SK-N-SH (cell line): ENCODE measurements around the gene ABHD12. TPM values are rescaled to one million over a fixed set of nuclear protein-coding genes. Genes with fewer than 3 reads are reported as not detected.

Source experiments
- CTCF ChIA-PET: fragments of 300-600, 350-600 bp; formaldehyde crosslinking; extraction: SDS; loops from one replicate; lab custom pipeline; 2021; lab: Yijun Ruan, JAX
- POLR2A ChIA-PET: fragments of 350-600 bp; sonication (Branson Sonifier 250); formaldehyde crosslinking; extraction: SDS; loops from one replicate; lab custom pipeline; 2020; ENCODE audit warnings: antibody characterized with exemption, inconsistent platforms; lab: Yijun Ruan, JAX
- DNase-seq: peaks from one replicate; pipeline ENCODE4 v3.0.0; 2012
- H2AFZ ChIP-seq: fragments of 200-600 bp; sonication (generic); 2 replicates; pipeline ENCODE4 v1.8.1; 2016; ENCODE audit warnings: antibody characterized with exemption, mild to moderate bottlenecking, low read depth
- H3F3A ChIP-seq: fragments of 200-600 bp; sonication (generic); replicated peaks from 2 replicates; pipeline ENCODE3; 2016; ENCODE audit warnings: antibody characterized with exemption, mild to moderate bottlenecking; ENCODE audit not compliant: insufficient read depth
- H3K27ac ChIP-seq, 2 experiments: fragments of 200-500 bp in 1 of 2; fragments of 200-600 bp in 1 of 2; sonication (Bioruptor generic) in 1 of 2; sonication (generic), shearing (Covaris generic) in 1 of 2; 2 replicates each; pipeline versions ENCODE4 v1.5.1 to v1.6.1; 2014 to 2016; ENCODE audit warnings: low read depth in 2 of 2, inconsistent platforms in 1 of 2, low read length in 1 of 2, mild to moderate bottlenecking in 1 of 2, mixed read lengths in 1 of 2
- H3K27me3 ChIP-seq: fragments of 200-600 bp; sonication (generic), shearing (Covaris generic); 2 replicates; pipeline ENCODE4 v1.6.1; 2016; ENCODE audit warnings: mixed run types; ENCODE audit not compliant: insufficient read depth
- H3K36me3 ChIP-seq, 2 experiments: fragments of 200-500 bp in 1 of 2; fragments of 200-600 bp in 1 of 2; sonication (Bioruptor generic) in 1 of 2; sonication (generic) in 1 of 2; replicated peaks in 1 of 2; 2 replicates each; pipeline versions ENCODE3 to v1.5.1; 2014 to 2016; ENCODE audit warnings: low read length in 1 of 2, mild to moderate bottlenecking in 1 of 2; ENCODE audit not compliant: insufficient read depth in 2 of 2, control insufficient read depth in 1 of 2
- H3K4me1 ChIP-seq, 2 experiments: fragments of 200-500 bp in 1 of 2; fragments of 200-600 bp in 1 of 2; sonication (Bioruptor generic) in 1 of 2; sonication (generic), shearing (Covaris generic) in 1 of 2; 2 replicates each; pipeline versions ENCODE4 v1.5.1 to v1.6.1; 2014 to 2016; ENCODE audit warnings: low read depth in 1 of 2, low read length in 1 of 2, mixed run types in 1 of 2; ENCODE audit not compliant: insufficient read depth in 2 of 2, control insufficient read depth in 1 of 2
- H3K4me2 ChIP-seq: fragments of 200-600 bp; sonication (generic), shearing (Covaris generic); 2 replicates; pipeline ENCODE4 v1.6.1; 2017; ENCODE audit warnings: mixed run types
- H3K4me3 ChIP-seq, 2 experiments: fragments of 200-500 bp in 1 of 2; fragments of 200-600 bp in 1 of 2; sonication (Bioruptor generic) in 1 of 2; sonication (generic), shearing (Covaris generic) in 1 of 2; 2 replicates each; pipeline versions ENCODE4 v1.5.1 to v1.8.1; 2014 to 2016; ENCODE audit warnings: low read depth in 2 of 2, inconsistent platforms in 1 of 2, low read length in 1 of 2, mild to moderate bottlenecking in 1 of 2, mixed read lengths in 1 of 2, moderate library complexity in 1 of 2
- H3K79me2 ChIP-seq: fragments of 200-600 bp; sonication (generic); 2 replicates; pipeline ENCODE4 v1.8.1; 2017; ENCODE audit warnings: mild to moderate bottlenecking; ENCODE audit not compliant: insufficient read depth
- H3K9ac ChIP-seq: fragments of 200-600 bp; sonication (generic); 2 replicates; pipeline ENCODE4 v1.6.1; 2017; ENCODE audit warnings: mixed run types
- H3K9me2 ChIP-seq: fragments of 200-600 bp; sonication (generic); 2 replicates; pipeline ENCODE4 v1.6.1; 2017; ENCODE audit warnings: mixed run types
- H3K9me3 ChIP-seq: fragments of 200-600 bp; sonication (generic); 2 replicates; pipeline ENCODE4 v1.6.1; 2017; ENCODE audit warnings: mixed run types, mild to moderate bottlenecking, moderate library complexity
- H4K20me1 ChIP-seq: fragments of 200-600 bp; sonication (generic); 2 replicates; pipeline ENCODE4 v1.6.1; 2017; ENCODE audit warnings: mild to moderate bottlenecking, mixed run types; ENCODE audit not compliant: insufficient read depth
- ELF1 ChIP-seq: IDR thresholded peaks from 2 replicates; pipeline ENCODE4 v1.4.0; 2012
- FOXJ3 ChIP-seq: sonication (generic); formaldehyde crosslinking; IDR thresholded peaks from 2 replicates; pipeline ENCODE4 v1.5.1; 2020; ENCODE audit warnings: mild to moderate bottlenecking, missing genetic modification reagents
- MXI1 ChIP-seq: IDR thresholded peaks from 2 replicates; pipeline ENCODE4 v1.6.1; 2012; ENCODE audit warnings: mild to moderate bottlenecking, low read depth, low read length, improper control_type of control experiment
- RAD21 ChIP-seq: IDR thresholded peaks from 2 replicates; pipeline ENCODE4 v1.6.1; 2012; ENCODE audit warnings: mild to moderate bottlenecking, low read length
- RXRA ChIP-seq: IDR thresholded peaks from 2 replicates; pipeline ENCODE4 v1.4.0; 2012; ENCODE audit warnings: low read depth, mild to moderate bottlenecking, borderline replicate concordance
- SIN3A ChIP-seq: IDR thresholded peaks from 2 replicates; pipeline ENCODE4 v1.6.1; 2012; ENCODE audit warnings: low read depth, mild to moderate bottlenecking, low read length, moderate library complexity, borderline replicate concordance
- SMC3 ChIP-seq: IDR thresholded peaks from 2 replicates; pipeline ENCODE4 v1.6.1; 2012; ENCODE audit warnings: low read depth, low read length, improper control_type of control experiment
- TCF12 ChIP-seq: IDR thresholded peaks from 2 replicates; pipeline ENCODE4 v1.4.0; 2012
- TEAD4 ChIP-seq: IDR thresholded peaks from 2 replicates; pipeline ENCODE4 v1.4.0; 2012; ENCODE audit warnings: mild to moderate bottlenecking, borderline replicate concordance; ENCODE audit not compliant: insufficient read depth
- YY1 ChIP-seq: IDR thresholded peaks from 2 replicates; pipeline ENCODE4 v1.4.0; 2012; ENCODE audit warnings: low read depth, mild to moderate bottlenecking
- WGBS: methylation state at CpG from one replicate; pipeline ENCODE4 v1.1.6; 2017; ENCODE audit warnings: low lambda C conversion rate; 5-methylcytosine and 5-hydroxymethylcytosine counted together
- polyA plus RNA-seq, 3 experiments: library from polyadenylated mRNA; depleted of rRNA; stranded (reverse); fragments of >200 nt; gene quantifications; 2 replicates each; pipeline ENCODE4 v1.2.3, GENCODE V29; 2012
- TF ChIP-seq, protein P1 (sequence below): IDR thresholded peaks from 2 replicates; pipeline ENCODE4 v1.4.0; 2012; ENCODE audit warnings: low read depth, borderline replicate concordance
- TF ChIP-seq, protein P2 (sequence below): fragments of 150-350 bp; IDR thresholded peaks from 2 replicates; pipeline ENCODE4 v1.6.1; 2017; ENCODE audit warnings: antibody characterized with exemption, low read length, low read depth, borderline replicate concordance
- TF ChIP-seq, protein P3 (sequence below): fragments of 200-600 bp; sonication (generic); IDR thresholded peaks from 2 replicates; pipeline ENCODE4 v1.6.1; 2017; ENCODE audit warnings: antibody characterized with exemption, mild to moderate bottlenecking, moderate library complexity
- TF ChIP-seq, protein P4 (sequence below): fragments of 150-350 bp; IDR thresholded peaks from 2 replicates; pipeline ENCODE4 v1.6.1; 2016; ENCODE audit warnings: mild to moderate bottlenecking, low read depth, low read length
- TF ChIP-seq, protein P5 (sequence below): IDR thresholded peaks from 2 replicates; pipeline ENCODE4 v1.4.0; 2012; ENCODE audit warnings: low read depth, borderline replicate concordance

Gene ABHD12
- polyA plus RNA-seq, 1 of the 3 experiments (the other 2 are of a cell fraction): 33.5 TPM

DNA sequence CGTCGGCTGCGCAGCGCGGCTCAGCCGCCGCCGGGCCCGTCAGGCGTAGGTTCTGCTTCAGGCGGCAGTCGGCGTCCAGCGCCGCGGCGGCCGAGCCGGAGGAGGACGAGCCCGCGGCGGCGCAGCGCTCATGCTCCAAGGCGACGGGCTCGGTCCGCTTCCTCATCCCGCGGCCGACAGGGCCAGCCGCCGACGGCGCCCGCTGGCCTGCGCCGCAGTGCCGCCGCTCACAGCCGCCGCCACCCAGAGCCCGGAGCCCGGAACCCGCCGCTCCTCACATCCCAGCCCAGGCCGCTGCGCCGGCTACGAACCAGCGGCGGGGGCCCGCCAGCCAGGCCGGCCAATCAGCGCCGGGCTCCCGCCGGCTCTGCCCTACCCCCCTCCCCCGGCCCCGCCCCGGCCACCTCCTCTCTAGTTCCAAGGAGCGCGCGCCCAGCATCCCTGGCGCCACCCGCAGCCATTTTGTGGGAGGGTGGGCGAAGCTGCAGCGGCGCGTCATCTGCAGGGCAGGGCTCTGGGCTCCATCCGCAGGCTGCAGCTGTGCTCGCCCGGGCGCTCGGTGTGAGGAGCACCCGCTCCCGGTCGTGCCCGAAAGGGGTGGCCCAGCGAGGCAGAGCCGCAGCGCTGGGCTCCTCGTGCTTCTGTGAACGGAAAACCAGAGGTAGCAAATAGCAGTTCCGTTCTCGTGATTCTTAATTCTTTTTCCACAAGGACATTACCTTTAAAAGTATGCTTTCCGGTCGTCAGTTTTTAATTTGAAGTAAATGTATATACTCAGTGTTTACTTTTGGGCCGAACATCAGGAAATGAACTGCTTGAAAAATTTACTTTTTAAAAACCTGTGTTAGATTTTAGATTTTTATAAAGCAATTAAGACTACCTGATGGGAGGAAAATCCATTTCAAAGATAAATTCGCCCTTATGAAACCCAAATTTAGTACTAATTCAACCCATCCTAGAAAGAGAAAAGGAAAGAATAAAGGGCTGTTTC, at the start of gene ABHD12 (continued):
- TF ChIP-seq TCF12: peak; percentile 45; the same call in 1 of the 2 replicates
- 0 out of 2 replicates have a peak, but pooled peaks have one; percentile 3 for TF ChIP-seq SMC3
- no peak for TF ChIP-seq FOXJ3 (CRISPR knock-in tag)
- TF ChIP-seq, protein P1, sequence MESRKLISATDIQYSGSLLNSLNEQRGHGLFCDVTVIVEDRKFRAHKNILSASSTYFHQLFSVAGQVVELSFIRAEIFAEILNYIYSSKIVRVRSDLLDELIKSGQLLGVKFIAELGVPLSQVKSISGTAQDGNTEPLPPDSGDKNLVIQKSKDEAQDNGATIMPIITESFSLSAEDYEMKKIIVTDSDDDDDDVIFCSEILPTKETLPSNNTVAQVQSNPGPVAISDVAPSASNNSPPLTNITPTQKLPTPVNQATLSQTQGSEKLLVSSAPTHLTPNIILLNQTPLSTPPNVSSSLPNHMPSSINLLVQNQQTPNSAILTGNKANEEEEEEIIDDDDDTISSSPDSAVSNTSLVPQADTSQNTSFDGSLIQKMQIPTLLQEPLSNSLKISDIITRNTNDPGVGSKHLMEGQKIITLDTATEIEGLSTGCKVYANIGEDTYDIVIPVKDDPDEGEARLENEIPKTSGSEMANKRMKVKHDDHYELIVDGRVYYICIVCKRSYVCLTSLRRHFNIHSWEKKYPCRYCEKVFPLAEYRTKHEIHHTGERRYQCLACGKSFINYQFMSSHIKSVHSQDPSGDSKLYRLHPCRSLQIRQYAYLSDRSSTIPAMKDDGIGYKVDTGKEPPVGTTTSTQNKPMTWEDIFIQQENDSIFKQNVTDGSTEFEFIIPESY: no peak
- TF ChIP-seq, protein P2, sequence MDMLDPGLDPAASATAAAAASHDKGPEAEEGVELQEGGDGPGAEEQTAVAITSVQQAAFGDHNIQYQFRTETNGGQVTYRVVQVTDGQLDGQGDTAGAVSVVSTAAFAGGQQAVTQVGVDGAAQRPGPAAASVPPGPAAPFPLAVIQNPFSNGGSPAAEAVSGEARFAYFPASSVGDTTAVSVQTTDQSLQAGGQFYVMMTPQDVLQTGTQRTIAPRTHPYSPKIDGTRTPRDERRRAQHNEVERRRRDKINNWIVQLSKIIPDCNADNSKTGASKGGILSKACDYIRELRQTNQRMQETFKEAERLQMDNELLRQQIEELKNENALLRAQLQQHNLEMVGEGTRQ: no peak
- TF ChIP-seq, protein P3, sequence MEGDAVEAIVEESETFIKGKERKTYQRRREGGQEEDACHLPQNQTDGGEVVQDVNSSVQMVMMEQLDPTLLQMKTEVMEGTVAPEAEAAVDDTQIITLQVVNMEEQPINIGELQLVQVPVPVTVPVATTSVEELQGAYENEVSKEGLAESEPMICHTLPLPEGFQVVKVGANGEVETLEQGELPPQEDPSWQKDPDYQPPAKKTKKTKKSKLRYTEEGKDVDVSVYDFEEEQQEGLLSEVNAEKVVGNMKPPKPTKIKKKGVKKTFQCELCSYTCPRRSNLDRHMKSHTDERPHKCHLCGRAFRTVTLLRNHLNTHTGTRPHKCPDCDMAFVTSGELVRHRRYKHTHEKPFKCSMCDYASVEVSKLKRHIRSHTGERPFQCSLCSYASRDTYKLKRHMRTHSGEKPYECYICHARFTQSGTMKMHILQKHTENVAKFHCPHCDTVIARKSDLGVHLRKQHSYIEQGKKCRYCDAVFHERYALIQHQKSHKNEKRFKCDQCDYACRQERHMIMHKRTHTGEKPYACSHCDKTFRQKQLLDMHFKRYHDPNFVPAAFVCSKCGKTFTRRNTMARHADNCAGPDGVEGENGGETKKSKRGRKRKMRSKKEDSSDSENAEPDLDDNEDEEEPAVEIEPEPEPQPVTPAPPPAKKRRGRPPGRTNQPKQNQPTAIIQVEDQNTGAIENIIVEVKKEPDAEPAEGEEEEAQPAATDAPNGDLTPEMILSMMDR: no peak
- no peak; the same call in 1 of the 2 replicates for TF ChIP-seq MXI1

DNA sequence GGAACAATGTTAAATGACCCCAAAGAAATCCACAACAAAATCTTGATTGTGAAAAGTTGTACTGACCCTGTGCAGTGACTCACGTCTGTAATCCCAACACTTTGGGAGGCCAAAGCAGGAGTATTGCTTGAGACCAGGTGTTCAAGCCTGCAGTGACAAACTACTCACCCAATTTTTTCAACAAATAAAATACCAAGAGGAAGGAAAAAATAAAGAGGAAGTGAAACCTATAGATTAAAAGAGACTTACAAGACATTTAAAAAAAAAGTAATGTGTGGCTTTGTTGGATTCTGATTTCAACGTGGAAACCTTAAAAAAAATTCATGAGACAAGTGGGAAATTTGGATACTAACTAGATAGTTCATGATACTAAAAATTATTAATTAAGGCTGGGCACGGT, 48.7 kb upstream of the ABHD12 start:
- WGBS: 91% methylated on average over 3 of the region's 3 CpGs
- H3K36me3 ChIP-seq: peaks cover 7 to 25% of the 10 kb centered on the region in 2 experiments
- TF ChIP-seq YY1 (no peak), RXRA (no peak), RAD21 (no peak), ELF1 (no peak), SIN3A (no peak), TEAD4 (no peak)
- TF ChIP-seq, protein P4, sequence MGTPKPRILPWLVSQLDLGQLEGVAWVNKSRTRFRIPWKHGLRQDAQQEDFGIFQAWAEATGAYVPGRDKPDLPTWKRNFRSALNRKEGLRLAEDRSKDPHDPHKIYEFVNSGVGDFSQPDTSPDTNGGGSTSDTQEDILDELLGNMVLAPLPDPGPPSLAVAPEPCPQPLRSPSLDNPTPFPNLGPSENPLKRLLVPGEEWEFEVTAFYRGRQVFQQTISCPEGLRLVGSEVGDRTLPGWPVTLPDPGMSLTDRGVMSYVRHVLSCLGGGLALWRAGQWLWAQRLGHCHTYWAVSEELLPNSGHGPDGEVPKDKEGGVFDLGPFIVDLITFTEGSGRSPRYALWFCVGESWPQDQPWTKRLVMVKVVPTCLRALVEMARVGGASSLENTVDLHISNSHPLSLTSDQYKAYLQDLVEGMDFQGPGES: no peak
- TF ChIP-seq, protein P5, sequence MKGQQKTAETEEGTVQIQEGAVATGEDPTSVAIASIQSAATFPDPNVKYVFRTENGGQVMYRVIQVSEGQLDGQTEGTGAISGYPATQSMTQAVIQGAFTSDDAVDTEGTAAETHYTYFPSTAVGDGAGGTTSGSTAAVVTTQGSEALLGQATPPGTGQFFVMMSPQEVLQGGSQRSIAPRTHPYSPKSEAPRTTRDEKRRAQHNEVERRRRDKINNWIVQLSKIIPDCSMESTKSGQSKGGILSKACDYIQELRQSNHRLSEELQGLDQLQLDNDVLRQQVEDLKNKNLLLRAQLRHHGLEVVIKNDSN: no peak
- TF ChIP-seq, protein P1: no peak
- TF ChIP-seq, all 33 proteins: peak for 0
- ChIA-PET POLR2A (no interaction called here), CTCF (no interaction called here)
- no peak overlapping the region for H3K9ac ChIP-seq
- H3K4me1 ChIP-seq: peaks cover 0 to 2% of the 10 kb centered on the region in 2 experiments; a peak in 1 of 4 replicates
- H3K79me2 ChIP-seq: no peaks in the 10 kb centered on the region
- H3K27ac ChIP-seq: no peak overlapping the region
- no peaks in the 10 kb centered on the region for H3K9me3 ChIP-seq
- no peaks in the 10 kb centered on the region for H3F3A ChIP-seq
- no peaks in the 10 kb centered on the region for H4K20me1 ChIP-seq
- H3K27me3 ChIP-seq: no peaks in the 10 kb centered on the region
- no peaks in the 10 kb centered on the region for H3K9me2 ChIP-seq
- H3K4me3 ChIP-seq: no peak overlapping the region
- no peak overlapping the region for H2AFZ ChIP-seq
- no peak overlapping the region for H3K4me2 ChIP-seq
- DNase-seq: no peak
